Endodermal cell (in vitro differentiated cells): ENCODE data around the gene KNSTRN. TPM values are rescaled to one million over a fixed set of nuclear protein-coding genes. Genes with fewer than 3 reads are reported as not detected.

Experiments
- DNase-seq: peaks from one replicate; pipeline ENCODE4 v3.0.0-alpha.2; 2017
- H3K27ac ChIP-seq: 2 replicates; pipeline ENCODE4 v1.5.1; 2013; ENCODE audit warnings: mild to moderate bottlenecking, low read depth, low read length, moderate library complexity
- H3K27me3 ChIP-seq: 2 replicates; pipeline ENCODE4 v1.6.1; 2013; ENCODE audit warnings: mild to moderate bottlenecking, low read length, moderate library complexity; ENCODE audit not compliant: insufficient read depth, control insufficient read depth, poor library complexity, severe bottlenecking
- H3K36me3 ChIP-seq: 2 replicates; pipeline ENCODE4 v1.7.0; 2013; ENCODE audit warnings: mild to moderate bottlenecking, low read length, moderate library complexity; ENCODE audit not compliant: control insufficient read depth, insufficient read depth
- H3K4me1 ChIP-seq: one replicate; pipeline ENCODE4 v1.7.0; 2013; ENCODE audit warnings: low read length; ENCODE audit not compliant: control insufficient read depth, insufficient read depth
- H3K4me3 ChIP-seq: 2 replicates; pipeline ENCODE4 v1.5.1; 2013; ENCODE audit warnings: mild to moderate bottlenecking, low read length, moderate library complexity
- H3K9ac ChIP-seq: 2 replicates; pipeline ENCODE4 v1.6.1; 2013; ENCODE audit warnings: mild to moderate bottlenecking, low read length, moderate library complexity; ENCODE audit not compliant: poor library complexity, severe bottlenecking; ENCODE audit errors: extremely low read depth
- H3K9me3 ChIP-seq: 2 replicates; pipeline ENCODE4 v1.6.1; 2013; ENCODE audit warnings: mild to moderate bottlenecking, low read length, moderate library complexity; ENCODE audit not compliant: control insufficient read depth
- H3K27ac Mint-ChIP-seq: 2 replicates; pipeline ENCODE4 v1.8.0; 2020; ENCODE audit warnings: mixed read lengths
- H3K27me3 Mint-ChIP-seq: 2 replicates; pipeline ENCODE4 v1.8.0; 2021; ENCODE audit warnings: mild to moderate bottlenecking, mixed read lengths; ENCODE audit not compliant: insufficient read depth
- H3K36me3 Mint-ChIP-seq: 2 replicates; pipeline ENCODE4 v1.8.0; 2020; ENCODE audit warnings: low read depth, mixed read lengths
- H3K4me1 Mint-ChIP-seq: 2 replicates; pipeline ENCODE4 v1.8.0; 2020; ENCODE audit warnings: mixed read lengths
- H3K4me3 Mint-ChIP-seq: 2 replicates; pipeline ENCODE4 v1.8.0; 2020; ENCODE audit warnings: mild to moderate bottlenecking, moderate library complexity, mixed read lengths
- H3K9me3 Mint-ChIP-seq: 2 replicates; pipeline ENCODE4 v1.8.0; 2020; ENCODE audit warnings: mild to moderate bottlenecking, mixed read lengths
- CTCF ChIP-seq: fragments of 200-600 bp; sonication (generic); conservative IDR thresholded peaks from 2 replicates; pipeline ENCODE4 v1.5.0; 2021; ENCODE audit warnings: antibody characterized with exemption, mild to moderate bottlenecking
- WGBS, 2 experiments: methylation state at CpG; one replicate each; pipeline versions ENCODE4 v1.1.5 to v1.1.7; 2013; ENCODE audit warnings: missing lambda C conversion rate in 2 of 2, mixed read lengths in 1 of 2; ENCODE audit not compliant: insufficient coverage in 1 of 2, insufficient read length in 1 of 2; 5-methylcytosine and 5-hydroxymethylcytosine counted together
- total RNA-seq, 2 donors: library from RNA; stranded (reverse); fragmentation: NEBNext Ultra II Directional in 1 of 2; extraction: Animal tissue kit (Norgen Biotek cat#: 25700) in 1 of 2; gene quantifications; 2 replicates in 1 of 2; 3 replicates in 1 of 2; pipeline ENCODE4 v1.2.1, GENCODE V29; 2021

Gene KNSTRN
- total RNA-seq, 2 donors from 2014 or later, result 57.6 to 92.4 TPM

GRCh38 chr15:40336744-40337122 is 45.8 kb upstream of the KNSTRN start:
- Mint-ChIP-seq H3K27ac (no peak overlapping the region), H3K4me3 (no peak overlapping the region), H3K4me1 (peaks cover 13% of the 10 kb centered on the region), H3K9me3 (no peaks in the 10 kb centered on the region), H3K27me3 (peaks cover 22% of the 10 kb centered on the region), H3K36me3 (no peaks in the 10 kb centered on the region)
- no peaks in the 10 kb centered on the region for H3K36me3 ChIP-seq
- TF ChIP-seq CTCF, result peak; percentile 66
- H3K9ac ChIP-seq, result no peak overlapping the region
- no peak overlapping the region for H3K4me3 ChIP-seq
- whole genome bisulfite sequencing, 2 experiments, result 53% methylated on average over 5 of the region's 5 CpGs; no CpG with 5 or more reads in 1 of the 2 experiments
- no peaks in the 10 kb centered on the region for H3K4me1 ChIP-seq
- H3K27me3 ChIP-seq, result no peaks in the 10 kb centered on the region
- H3K27ac ChIP-seq, result no peak overlapping the region
- H3K9me3 ChIP-seq, result no peaks in the 10 kb centered on the region
- DNase-seq, result peak; percentile 81

- no peaks in the 10 kb centered on the region for H3K9me3 ChIP-seq
- no peak for DNase-seq
- H3K36me3 Mint-ChIP-seq, result no peaks in the 10 kb centered on the region
- 79 to 80% methylated on average over 4 to 19 of the region's 19 CpGs for WGBS, 2 experiments
- H3K4me3 Mint-ChIP-seq, result no peak overlapping the region
- H3K4me1 ChIP-seq, result no peaks in the 10 kb centered on the region
- H3K27me3 ChIP-seq, result no peaks in the 10 kb centered on the region
- peaks cover 18% of the 10 kb centered on the region for H3K27me3 Mint-ChIP-seq
- no peaks in the 10 kb centered on the region for H3K9me3 Mint-ChIP-seq
- no peak overlapping the region for H3K4me3 ChIP-seq
- no peak overlapping the region for H3K27ac Mint-ChIP-seq
- no peak overlapping the region for H3K27ac ChIP-seq
- no peaks in the 10 kb centered on the region for H3K36me3 ChIP-seq
- TF ChIP-seq CTCF, result no peak
- H3K4me1 Mint-ChIP-seq, result peaks cover 13% of the 10 kb centered on the region
- no peak overlapping the region for H3K9ac ChIP-seq
Observed at GRCh38 chr15:40337597-40337996, 44.9 kb upstream of the KNSTRN start.

- no peak overlapping the region for H3K27ac ChIP-seq
- Mint-ChIP-seq H3K4me1 (peaks cover 13% of the 10 kb centered on the region), H3K4me3 (no peak overlapping the region), H3K9me3 (no peaks in the 10 kb centered on the region), H3K27ac (no peak overlapping the region), H3K36me3 (no peaks in the 10 kb centered on the region), H3K27me3 (peaks cover 13% of the 10 kb centered on the region)
- TF ChIP-seq CTCF, result peak; percentile 98
- no peaks in the 10 kb centered on the region for H3K9me3 ChIP-seq
- H3K4me3 ChIP-seq, result no peak overlapping the region
- H3K4me1 ChIP-seq, result no peaks in the 10 kb centered on the region
- H3K27me3 ChIP-seq, result no peaks in the 10 kb centered on the region
- H3K9ac ChIP-seq, result no peak overlapping the region
- DNase-seq, result peak; percentile 94
- WGBS, 2 experiments, result 38 to 100% methylated on average over 1 to 11 of the region's 11 CpGs
- no peaks in the 10 kb centered on the region for H3K36me3 ChIP-seq
Observed at GRCh38 chr15:40338041-40338657, 44.4 kb upstream of the KNSTRN start.
